ENCODE data around the gene TANGO2. TPM values are rescaled to one million over a fixed set of nuclear protein-coding genes. Genes with fewer than 3 reads are reported as not detected.

The TANGO2 gene
- total and polyA plus RNA-seq, 9 of the 15 experiments (the other 6 are each of a cell fraction or from before 2014, with no cell fraction given) = 15.5 to 94.9 (median 70.1) TPM

DNA sequence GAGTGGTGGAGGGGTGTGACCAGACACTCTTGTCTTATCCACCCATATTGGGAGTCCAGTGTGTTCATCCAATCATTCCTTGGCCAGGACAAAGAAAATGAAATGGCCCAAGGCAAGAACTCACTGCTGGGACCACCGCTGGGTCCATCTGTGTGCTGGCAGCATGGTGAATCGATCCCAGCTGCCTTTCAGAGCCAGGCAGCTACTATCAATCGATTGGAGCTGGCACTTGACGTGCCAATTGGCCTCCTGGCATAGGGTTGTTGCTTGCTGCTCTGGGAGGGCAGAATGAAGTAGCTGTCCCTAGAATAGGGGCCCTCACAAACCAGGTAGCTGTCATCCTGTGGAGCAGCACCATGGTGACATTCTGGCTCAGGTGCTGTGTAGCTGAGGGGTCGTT is 2.9 kb upstream of the TANGO2 start (continued):
- TF ChIP-seq, protein P1, sequence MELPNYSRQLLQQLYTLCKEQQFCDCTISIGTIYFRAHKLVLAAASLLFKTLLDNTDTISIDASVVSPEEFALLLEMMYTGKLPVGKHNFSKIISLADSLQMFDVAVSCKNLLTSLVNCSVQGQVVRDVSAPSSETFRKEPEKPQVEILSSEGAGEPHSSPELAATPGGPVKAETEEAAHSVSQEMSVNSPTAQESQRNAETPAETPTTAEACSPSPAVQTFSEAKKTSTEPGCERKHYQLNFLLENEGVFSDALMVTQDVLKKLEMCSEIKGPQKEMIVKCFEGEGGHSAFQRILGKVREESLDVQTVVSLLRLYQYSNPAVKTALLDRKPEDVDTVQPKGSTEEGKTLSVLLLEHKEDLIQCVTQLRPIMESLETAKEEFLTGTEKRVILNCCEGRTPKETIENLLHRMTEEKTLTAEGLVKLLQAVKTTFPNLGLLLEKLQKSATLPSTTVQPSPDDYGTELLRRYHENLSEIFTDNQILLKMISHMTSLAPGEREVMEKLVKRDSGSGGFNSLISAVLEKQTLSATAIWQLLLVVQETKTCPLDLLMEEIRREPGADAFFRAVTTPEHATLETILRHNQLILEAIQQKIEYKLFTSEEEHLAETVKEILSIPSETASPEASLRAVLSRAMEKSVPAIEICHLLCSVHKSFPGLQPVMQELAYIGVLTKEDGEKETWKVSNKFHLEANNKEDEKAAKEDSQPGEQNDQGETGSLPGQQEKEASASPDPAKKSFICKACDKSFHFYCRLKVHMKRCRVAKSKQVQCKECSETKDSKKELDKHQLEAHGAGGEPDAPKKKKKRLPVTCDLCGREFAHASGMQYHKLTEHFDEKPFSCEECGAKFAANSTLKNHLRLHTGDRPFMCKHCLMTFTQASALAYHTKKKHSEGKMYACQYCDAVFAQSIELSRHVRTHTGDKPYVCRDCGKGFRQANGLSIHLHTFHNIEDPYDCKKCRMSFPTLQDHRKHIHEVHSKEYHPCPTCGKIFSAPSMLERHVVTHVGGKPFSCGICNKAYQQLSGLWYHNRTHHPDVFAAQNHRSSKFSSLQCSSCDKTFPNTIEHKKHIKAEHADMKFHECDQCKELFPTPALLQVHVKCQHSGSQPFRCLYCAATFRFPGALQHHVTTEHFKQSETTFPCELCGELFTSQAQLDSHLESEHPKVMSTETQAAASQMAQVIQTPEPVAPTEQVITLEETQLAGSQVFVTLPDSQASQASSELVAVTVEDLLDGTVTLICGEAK (IDR thresholded peaks at IDR 0.05) = no peak
- TF ChIP-seq, protein P1 (CRISPR knock-in tag; IDR thresholded peaks at IDR 0.05) = no peak
- TF ChIP-seq ZNF436 (CRISPR knock-in tag; IDR thresholded peaks at IDR 0.05) (no peak), MIER1 (IDR thresholded peaks at IDR 0.05; ENCODE audit: low read depth) (no peak)

All from K562 (cell line).